ENCODE results near the gene F2.

DNA sequence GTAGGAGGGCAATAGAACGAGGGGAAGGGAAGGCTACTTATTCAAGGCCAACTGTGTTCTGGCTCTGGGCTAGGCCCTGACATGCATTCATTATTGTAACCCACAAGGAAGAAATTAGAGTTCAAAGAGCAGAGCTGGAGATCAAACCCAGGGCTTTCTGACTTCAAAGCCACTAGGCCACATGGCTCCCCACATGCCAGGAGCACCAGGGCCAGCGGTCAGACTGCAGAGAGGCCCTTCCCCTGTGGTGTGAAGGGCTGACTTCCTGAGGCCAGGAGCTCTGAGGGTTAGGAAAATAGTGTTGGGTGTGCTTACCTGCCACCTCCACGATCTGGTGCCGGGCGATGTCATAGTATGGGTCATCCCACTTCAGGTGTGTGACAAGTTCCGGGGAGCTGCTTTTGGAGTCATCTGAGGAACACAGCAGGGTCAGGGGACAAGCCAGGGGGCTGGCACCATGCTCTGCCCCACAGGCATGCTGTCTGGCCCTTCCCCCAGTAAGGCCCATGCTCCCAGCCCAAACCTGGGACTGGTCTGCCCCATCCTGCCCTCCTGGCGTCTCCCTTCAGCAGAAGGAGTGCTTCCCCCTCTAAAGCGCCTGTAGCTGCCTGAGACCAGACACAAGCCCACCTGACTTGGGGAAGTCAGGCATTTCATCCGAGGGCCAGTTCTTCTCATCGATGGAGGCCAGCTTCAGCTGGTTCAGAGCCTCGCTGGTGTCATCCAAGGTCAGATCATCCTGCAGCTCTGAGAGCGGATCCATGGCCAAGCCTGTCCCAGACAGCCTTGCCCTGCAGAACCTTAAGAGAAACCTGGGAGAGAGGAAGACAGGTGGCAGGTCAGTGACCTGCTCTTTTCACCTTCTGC, 23.4 kb upstream of the F2 start:
- TF ChIP-seq EZH2 (IDR thresholded peaks at IDR 0.05; ENCODE audit: insufficient read depth, poor library complexity, severe bottlenecking) (no peak), EZH2phosphoT487 (IDR thresholded peaks at IDR 0.05; ENCODE audit: insufficient read depth, low read depth) (no peak)
